ENCODE data around the gene ZDHHC18.

ZDHHC18 gene

GRCh38 chr1:26811057-26811456 is 15.4 kb upstream of the ZDHHC18 start:
- TF ChIP-seq CTCF (IDR thresholded peaks at IDR 0.05; ENCODE audit: insufficient read depth, low read length) (no peak), REST (IDR thresholded peaks at IDR 0.05; ENCODE audit: insufficient replicate concordance, low read depth) (no peak)
- no peak overlapping the region for H3K4me3 ChIP-seq (replicated peaks; ENCODE audit: insufficient read depth, low read length)
- no peak overlapping the region for H3K27ac ChIP-seq (replicated peaks)
- no peaks in the 10 kb centered on the region for H3K27me3 ChIP-seq (ENCODE audit: insufficient read depth, poor library complexity, severe bottlenecking)
- no peak for DNase-seq (ENCODE audit: low read depth in 1 of 2, low spot score in 1 of 2)

- Histone ChIP-seq H3K27me3 (ENCODE audit: insufficient read depth, poor library complexity, severe bottlenecking) (no peaks in the 10 kb centered on the region), H3K4me3 (replicated peaks; ENCODE audit: insufficient read depth, low read length) (no peak overlapping the region), H3K27ac (replicated peaks) (no peak overlapping the region)
- TF ChIP-seq SPI1 (IDR thresholded peaks at IDR 0.05; ENCODE audit: borderline replicate concordance, low read depth) (no peak), CTCF (IDR thresholded peaks at IDR 0.05; ENCODE audit: insufficient read depth, low read length) (no peak), POLR2AphosphoS5 (IDR thresholded peaks at IDR 0.05; ENCODE audit: low read depth) (no peak), GABPA (IDR thresholded peaks at IDR 0.05; ENCODE audit: low read depth) (no peak), REST (IDR thresholded peaks at IDR 0.05; ENCODE audit: insufficient replicate concordance, low read depth) (no peak)
- no peak for DNase-seq (ENCODE audit: low read depth in 1 of 2, low spot score in 1 of 2)
Observed at GRCh38 chr1:26811708-26812107, 14.8 kb upstream of the ZDHHC18 start.

GRCh38 chr1:26814377-26814776 is 12.1 kb upstream of the ZDHHC18 start:
- H3K27ac ChIP-seq (replicated peaks), result no peak overlapping the region
- no peaks in the 10 kb centered on the region for H3K27me3 ChIP-seq (ENCODE audit: insufficient read depth, poor library complexity, severe bottlenecking)
- no peak for TF ChIP-seq SPI1 (IDR thresholded peaks at IDR 0.05; ENCODE audit: borderline replicate concordance, low read depth)
- no peak for TF ChIP-seq GABPA (IDR thresholded peaks at IDR 0.05; ENCODE audit: low read depth)
- no peak for TF ChIP-seq REST (IDR thresholded peaks at IDR 0.05; ENCODE audit: insufficient replicate concordance, low read depth)
- no peak for TF ChIP-seq CTCF (IDR thresholded peaks at IDR 0.05; ENCODE audit: insufficient read depth, low read length)
- no peak for TF ChIP-seq POLR2AphosphoS5 (IDR thresholded peaks at IDR 0.05; ENCODE audit: low read depth)
- no peak overlapping the region for H3K4me3 ChIP-seq (replicated peaks; ENCODE audit: insufficient read depth, low read length)
- no peak for DNase-seq (ENCODE audit: low read depth in 1 of 2, low spot score in 1 of 2)

Measured in HL-60 (cell line).